Measurements from ENCODE around the gene GRID1. TPM values are rescaled to one million over a fixed set of nuclear protein-coding genes. Genes with fewer than 3 reads are reported as not detected.

GRID1 gene
- total RNA-seq, 2 donors from 2014 or later, result not detected

- Mint-ChIP-seq H3K27ac (no peak overlapping the region), H3K27me3 (peaks cover 43 to 50% of the 10 kb centered on the region in 2 donors), H3K9me3 (no peaks in the 10 kb centered on the region), H3K4me3 (no peak overlapping the region), H3K36me3 (no peaks in the 10 kb centered on the region), H3K4me1 (ENCODE audit: low read depth in 2 of 2) (no peaks in the 10 kb centered on the region)
- DNase-seq (ENCODE audit: low spot score), result no peak
- no peak for ATAC-seq
These were observed 4.5 kb upstream of the GRID1 start for GRCh38 chr10:86371116-86371515.

GRCh38 chr10:86370006-86370585, 3.5 kb upstream of the GRID1 start:
- H3K4me3 Mint-ChIP-seq, result no peak overlapping the region
- H3K27me3 Mint-ChIP-seq, result peaks cover 50 to 54% of the 10 kb centered on the region in 2 donors
- H3K36me3 Mint-ChIP-seq, result no peaks in the 10 kb centered on the region
- DNase-seq (ENCODE audit: low spot score) (no peak), ATAC-seq (no peak)
- H3K27ac Mint-ChIP-seq, result no peak overlapping the region
- peaks cover 5 to 7% of the 10 kb centered on the region in 2 donors for H3K4me1 Mint-ChIP-seq (ENCODE audit: low read depth in 2 of 2)
- H3K9me3 Mint-ChIP-seq, result no peaks in the 10 kb centered on the region

GRCh38 chr10:86368987-86369386, 2.4 kb upstream of the GRID1 start:
- peaks cover 46 to 49% of the 10 kb centered on the region in 2 donors for H3K27me3 Mint-ChIP-seq
- peaks cover 5 to 7% of the 10 kb centered on the region in 2 donors for H3K4me1 Mint-ChIP-seq (ENCODE audit: low read depth in 2 of 2)
- DNase-seq (ENCODE audit: low spot score), result no peak
- no peak overlapping the region for H3K4me3 Mint-ChIP-seq
- ATAC-seq, result no peak
- no peaks in the 10 kb centered on the region for H3K36me3 Mint-ChIP-seq
- no peak overlapping the region for H3K27ac Mint-ChIP-seq
- H3K9me3 Mint-ChIP-seq, result no peaks in the 10 kb centered on the region

GRCh38 chr10:86368046-86368445, 1.5 kb upstream of the GRID1 start:
- ATAC-seq, result no peak
- H3K4me3 Mint-ChIP-seq, result peak overlapping the region; percentile 31
- H3K36me3 Mint-ChIP-seq, result no peaks in the 10 kb centered on the region

GRCh38 chr10:86367152-86367951, 757 bp upstream of the GRID1 start:
- Mint-ChIP-seq H3K4me1 (ENCODE audit: low read depth in 2 of 2) (peaks cover 5 to 7% of the 10 kb centered on the region in 2 donors), H3K4me3 (no peak overlapping the region)
- ATAC-seq, result no peak

More at GRCh38 chr10:86368046-86368445, 1.5 kb upstream of the GRID1 start:
- H3K27ac Mint-ChIP-seq, result no peak overlapping the region
- peaks cover 5 to 7% of the 10 kb centered on the region in 2 donors for H3K4me1 Mint-ChIP-seq (ENCODE audit: low read depth in 2 of 2)
- peaks cover 42 to 44% of the 10 kb centered on the region in 2 donors for H3K27me3 Mint-ChIP-seq
- H3K9me3 Mint-ChIP-seq, result no peaks in the 10 kb centered on the region
- DNase-seq (ENCODE audit: low spot score), result no peak

GRCh38 chr10:86366902-86367151, 232 bp upstream of the GRID1 start:
- no peak for ATAC-seq
- no peak for DNase-seq (ENCODE audit: low spot score)
- Mint-ChIP-seq H3K27me3 (peaks cover 42 to 50% of the 10 kb centered on the region in 2 donors), H3K27ac (no peak overlapping the region), H3K4me3 (no peak overlapping the region), H3K9me3 (no peaks in the 10 kb centered on the region), H3K36me3 (no peaks in the 10 kb centered on the region), H3K4me1 (ENCODE audit: low read depth in 2 of 2) (peaks cover 5 to 7% of the 10 kb centered on the region in 2 donors)

More at GRCh38 chr10:86367152-86367951, 757 bp upstream of the GRID1 start:
- peaks cover 42 to 50% of the 10 kb centered on the region in 2 donors for H3K27me3 Mint-ChIP-seq
- DNase-seq (ENCODE audit: low spot score), result no peak
- no peaks in the 10 kb centered on the region for H3K36me3 Mint-ChIP-seq
- no peaks in the 10 kb centered on the region for H3K9me3 Mint-ChIP-seq
- H3K27ac Mint-ChIP-seq, result no peak overlapping the region

GRCh38 chr10:86365346-86366032, 1.1 kb downstream of the GRID1 start:
- Mint-ChIP-seq H3K4me1 (ENCODE audit: low read depth in 2 of 2) (peaks cover 5 to 7% of the 10 kb centered on the region in 2 donors), H3K27ac (no peak overlapping the region), H3K4me3 (peak overlapping the region; percentile 45), H3K9me3 (no peaks in the 10 kb centered on the region), H3K27me3 (peaks cover 41 to 51% of the 10 kb centered on the region in 2 donors), H3K36me3 (no peaks in the 10 kb centered on the region)
- DNase-seq (ENCODE audit: low spot score), result no peak
- ATAC-seq, result no peak

- no peak for DNase-seq (ENCODE audit: low spot score)
- no peak for ATAC-seq
- H3K9me3 Mint-ChIP-seq, result no peaks in the 10 kb centered on the region
- H3K4me1 Mint-ChIP-seq (ENCODE audit: low read depth in 2 of 2), result peaks cover 5 to 7% of the 10 kb centered on the region in 2 donors
- H3K27ac Mint-ChIP-seq, result no peak overlapping the region
- H3K27me3 Mint-ChIP-seq, result peaks cover 35 to 44% of the 10 kb centered on the region in 2 donors
- no peak overlapping the region for H3K4me3 Mint-ChIP-seq
- H3K36me3 Mint-ChIP-seq, result no peaks in the 10 kb centered on the region
These were observed 1.9 kb downstream of the GRID1 start for GRCh38 chr10:86364491-86365345.

GRCh38 chr10:86363833-86364490, 2.6 kb downstream of the GRID1 start:
- H3K4me3 Mint-ChIP-seq, result no peak overlapping the region
- no peaks in the 10 kb centered on the region for H3K9me3 Mint-ChIP-seq
- no peak for ATAC-seq
- DNase-seq (ENCODE audit: low spot score), result no peak
- H3K36me3 Mint-ChIP-seq, result no peaks in the 10 kb centered on the region
- peaks cover 30 to 38% of the 10 kb centered on the region in 2 donors for H3K27me3 Mint-ChIP-seq
- H3K4me1 Mint-ChIP-seq (ENCODE audit: low read depth in 2 of 2), result peaks cover 5 to 7% of the 10 kb centered on the region in 2 donors
- no peak overlapping the region for H3K27ac Mint-ChIP-seq

GRCh38 chr10:86363184-86363832, 3.3 kb downstream of the GRID1 start:
- Mint-ChIP-seq H3K27ac (no peak overlapping the region), H3K9me3 (no peaks in the 10 kb centered on the region), H3K4me1 (ENCODE audit: low read depth in 2 of 2) (peaks cover 5 to 7% of the 10 kb centered on the region in 2 donors), H3K36me3 (no peaks in the 10 kb centered on the region), H3K4me3 (no peak overlapping the region), H3K27me3 (peaks cover 25 to 31% of the 10 kb centered on the region in 2 donors)
- ATAC-seq (peak in 1 of 2 donors; percentile 30), DNase-seq (ENCODE audit: low spot score) (no peak)

- H3K4me1 Mint-ChIP-seq (ENCODE audit: low read depth in 2 of 2), result peaks cover 5 to 7% of the 10 kb centered on the region in 2 donors
- ATAC-seq (no peak), DNase-seq (ENCODE audit: low spot score) (no peak)
- no peaks in the 10 kb centered on the region for H3K9me3 Mint-ChIP-seq
- H3K36me3 Mint-ChIP-seq, result no peaks in the 10 kb centered on the region
- H3K27me3 Mint-ChIP-seq, result peaks cover 19 to 25% of the 10 kb centered on the region in 2 donors
- H3K4me3 Mint-ChIP-seq, result no peak overlapping the region
- H3K27ac Mint-ChIP-seq, result no peak overlapping the region
These were observed 3.9 kb downstream of the GRID1 start for GRCh38 chr10:86362586-86363183.

- no peak overlapping the region for H3K27ac Mint-ChIP-seq
- ATAC-seq (no peak), DNase-seq (ENCODE audit: low spot score) (no peak)
- peaks cover 5 to 7% of the 10 kb centered on the region in 2 donors for H3K4me1 Mint-ChIP-seq (ENCODE audit: low read depth in 2 of 2)
- H3K36me3 Mint-ChIP-seq, result no peaks in the 10 kb centered on the region
- no peaks in the 10 kb centered on the region for H3K9me3 Mint-ChIP-seq
- peaks cover 17 to 25% of the 10 kb centered on the region in 2 donors for H3K27me3 Mint-ChIP-seq
- H3K4me3 Mint-ChIP-seq, result no peak overlapping the region
These were observed 4.5 kb downstream of the GRID1 start for GRCh38 chr10:86362129-86362527.
